HG02970 (cell line): ENCODE measurements around the gene RAB5B.
A peak's percentile ranks its signal among the peaks of the same experiment; 100 is the strongest.

Experiments
- ATAC-seq: cut with Tn5 transposase; IDR thresholded peaks from one replicate; pipeline ENCODE4 v1.9.1; 2021; ENCODE audit warnings: mild to moderate bottlenecking, moderate library complexity, moderate number of reproducible peaks; ENCODE audit not compliant: unreplicated experiment, low FRiP score

RAB5B gene, protein sequence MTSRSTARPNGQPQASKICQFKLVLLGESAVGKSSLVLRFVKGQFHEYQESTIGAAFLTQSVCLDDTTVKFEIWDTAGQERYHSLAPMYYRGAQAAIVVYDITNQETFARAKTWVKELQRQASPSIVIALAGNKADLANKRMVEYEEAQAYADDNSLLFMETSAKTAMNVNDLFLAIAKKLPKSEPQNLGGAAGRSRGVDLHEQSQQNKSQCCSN

DNA sequence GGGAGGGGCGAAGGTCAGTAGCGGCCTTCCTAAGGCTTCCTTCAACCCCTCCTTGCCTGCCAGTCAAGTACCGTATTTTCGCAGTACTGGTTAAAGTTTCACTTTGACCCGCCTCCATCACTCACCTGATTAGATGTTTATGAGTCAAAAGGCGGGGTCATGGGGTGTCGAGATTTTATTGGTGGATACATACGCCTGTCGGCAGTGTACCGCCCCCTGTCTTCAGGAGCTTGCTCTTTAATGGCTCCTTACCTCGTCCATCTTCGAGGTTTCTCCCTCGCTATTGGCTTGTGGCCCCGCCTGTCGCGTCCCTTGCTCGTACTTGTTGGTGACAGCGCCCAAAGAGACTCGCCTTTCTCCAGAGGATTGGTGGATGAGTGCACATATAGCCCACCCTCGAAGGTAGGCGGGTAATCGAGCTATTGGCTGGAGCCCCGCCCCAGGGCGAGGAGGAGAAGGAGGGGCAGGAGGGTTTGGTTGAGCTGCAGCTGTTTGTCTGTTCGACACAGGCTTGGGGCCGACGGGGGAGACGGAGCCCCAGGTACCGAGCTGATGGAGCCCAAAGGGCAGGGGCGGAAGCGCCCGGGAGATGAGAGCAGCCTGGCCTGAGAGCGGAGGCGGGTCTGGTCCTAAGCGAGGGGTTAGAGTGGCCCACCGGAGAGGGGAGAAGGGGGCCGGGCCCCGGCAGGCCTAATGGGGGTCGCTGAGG, at the start of gene RAB5B:
Gene RAB5B, plus strand, starts transcription at position 480 of the 709 bp plus-strand sequence. CDS start 12,883 bp downstream, outside the sequence.
- peak; percentile 92 for ATAC-seq

- ATAC-seq = no peak
Measured at GRCh38 chr12:55925371-55925770, 48.5 kb upstream of the RAB5B start.

- no peak for ATAC-seq
Measured at GRCh38 chr12:55925870-55926737, 47.8 kb upstream of the RAB5B start.

GRCh38 chr12:55926738-55927587, 46.9 kb upstream of the RAB5B start:
- peak; percentile 46 for ATAC-seq

GRCh38 chr12:55927588-55928502, 46.0 kb upstream of the RAB5B start, which contains the start of gene PYM1:
PYM1 (minus strand) TSS chr12:55927894; CDS start chr12:55927761, 133 bp downstream.
- peak; percentile 33 for ATAC-seq

GRCh38 chr12:55929306-55929791, 44.5 kb upstream of the RAB5B start:
- no peak for ATAC-seq

DNA sequence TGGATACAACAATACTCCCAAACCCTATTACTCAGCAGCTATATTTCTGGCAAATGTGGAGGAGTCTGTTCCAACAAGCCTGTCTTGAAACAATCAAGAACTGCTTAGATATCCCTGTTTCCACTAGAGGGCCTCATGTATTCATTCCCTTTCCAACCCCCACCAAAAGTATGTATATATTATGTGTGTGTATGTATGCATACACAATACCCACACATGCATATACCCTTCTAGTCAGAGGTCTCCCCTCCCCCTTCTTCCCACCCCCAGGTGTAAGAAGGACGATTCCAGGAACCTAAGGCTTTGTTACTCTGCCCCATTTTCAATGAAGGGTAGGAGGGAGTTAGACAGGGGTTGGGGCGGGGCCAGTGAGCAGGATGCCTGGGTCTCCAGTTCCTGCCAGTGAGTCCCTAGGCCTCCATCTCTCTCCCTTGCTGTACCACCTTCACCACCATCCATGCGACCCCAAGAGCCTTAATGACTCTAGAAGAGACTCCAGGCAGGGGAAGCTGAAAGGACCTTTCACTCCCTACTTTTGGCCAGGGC, 43.0 kb upstream of the RAB5B start, which contains the start of gene DGKA:
Gene DGKA, plus strand, starts transcription at position 392 of the 546 bp plus-strand sequence. CDS start 5,342 bp downstream, outside the sequence.
- ATAC-seq = no peak

GRCh38 chr12:55931317-55931779, 42.5 kb upstream of the RAB5B start:
- ATAC-seq = no peak

DNA sequence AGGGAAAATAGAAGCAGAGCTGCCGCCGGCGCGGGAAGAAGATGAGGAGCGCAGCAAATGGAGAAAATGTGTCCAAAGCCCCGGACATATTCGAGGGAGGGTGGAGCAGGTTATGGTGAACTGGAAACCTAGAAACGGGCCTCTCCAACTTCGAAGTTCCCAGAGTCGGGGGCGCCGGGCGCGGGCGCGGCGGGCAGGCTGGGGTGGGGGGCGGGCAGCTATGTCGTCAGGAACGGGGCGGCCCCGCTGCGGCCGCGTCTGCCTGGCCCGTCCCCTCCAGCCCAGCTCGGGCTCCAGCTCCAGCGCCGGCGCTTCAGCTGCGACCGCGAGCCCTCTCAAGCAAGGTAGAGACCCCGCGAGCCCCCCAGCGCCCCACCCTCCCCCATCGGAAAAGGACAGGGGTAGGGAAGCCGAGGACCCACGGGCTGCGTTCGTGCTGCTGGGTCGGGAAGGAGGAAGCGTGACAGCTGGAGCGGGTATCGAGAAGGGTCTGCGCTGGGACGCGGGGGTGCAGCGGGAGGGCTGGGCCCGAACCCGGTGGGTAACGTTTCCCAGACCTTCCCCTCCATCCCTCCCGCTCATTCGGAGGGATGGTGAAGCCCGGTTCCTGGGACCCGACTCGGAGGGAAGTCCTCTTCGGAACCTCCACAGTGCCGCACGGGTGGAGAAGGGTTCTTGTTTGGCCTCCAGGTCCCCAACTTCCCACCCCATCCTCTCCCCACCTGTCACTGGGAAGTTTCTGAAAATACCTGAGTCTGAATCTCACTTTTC, 41.9 kb upstream of the RAB5B start:
- ATAC-seq = no peak

GRCh38 chr12:55932551-55932910, 41.3 kb upstream of the RAB5B start:
- ATAC-seq = no peak

DNA sequence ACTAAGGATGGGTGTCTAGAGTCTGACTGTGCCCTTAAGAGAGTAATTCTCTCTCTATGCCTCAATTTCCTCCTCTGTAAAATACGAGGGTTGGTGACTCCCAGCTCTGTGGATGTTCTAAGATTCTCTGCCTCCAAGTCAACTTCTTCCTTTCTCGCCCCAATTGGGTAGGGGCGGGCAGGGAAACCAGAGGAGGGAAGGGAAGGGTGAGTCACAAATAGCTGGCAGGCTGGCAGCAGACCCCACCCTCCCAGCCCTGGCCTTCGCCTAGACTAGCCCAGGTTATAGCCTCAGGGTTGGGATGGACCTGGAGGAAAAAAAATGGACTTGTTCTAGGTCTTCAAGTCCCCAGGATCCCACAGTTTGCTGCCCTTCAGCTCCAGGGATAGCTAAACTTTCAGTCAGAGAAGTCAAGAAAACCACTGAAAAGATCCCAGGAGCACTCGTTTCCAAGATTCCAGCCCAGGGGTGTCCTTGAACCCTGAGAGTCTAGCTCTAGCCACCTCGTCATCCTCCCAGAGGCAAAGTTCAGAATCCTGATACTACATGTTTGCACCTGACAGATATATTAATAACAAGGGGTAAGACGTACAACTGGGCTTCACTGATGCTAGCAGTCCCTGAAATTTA, 40.6 kb upstream of the RAB5B start:
- no peak for ATAC-seq

GRCh38 chr12:55933799-55934742, 39.8 kb upstream of the RAB5B start:
- no peak for ATAC-seq

DNA sequence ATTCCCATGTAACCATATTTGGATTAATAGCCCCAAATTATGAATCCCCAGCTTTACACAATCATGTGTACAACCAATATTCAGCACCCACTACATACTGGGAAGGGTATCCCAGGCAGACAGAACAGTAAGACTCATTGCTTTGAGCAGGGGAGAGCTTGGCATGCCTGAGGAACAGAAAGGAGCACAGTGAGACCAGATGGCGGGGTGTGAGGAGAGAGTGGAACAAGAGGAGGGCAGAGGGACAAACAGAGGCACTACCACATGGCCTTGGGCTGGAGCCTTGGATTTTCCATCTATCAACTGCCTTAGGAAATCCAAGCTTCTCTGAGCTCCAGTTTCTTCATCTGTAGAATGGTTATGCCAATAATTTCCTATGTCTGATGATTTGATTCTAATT, 39.1 kb upstream of the RAB5B start:
- no peak for ATAC-seq

DNA sequence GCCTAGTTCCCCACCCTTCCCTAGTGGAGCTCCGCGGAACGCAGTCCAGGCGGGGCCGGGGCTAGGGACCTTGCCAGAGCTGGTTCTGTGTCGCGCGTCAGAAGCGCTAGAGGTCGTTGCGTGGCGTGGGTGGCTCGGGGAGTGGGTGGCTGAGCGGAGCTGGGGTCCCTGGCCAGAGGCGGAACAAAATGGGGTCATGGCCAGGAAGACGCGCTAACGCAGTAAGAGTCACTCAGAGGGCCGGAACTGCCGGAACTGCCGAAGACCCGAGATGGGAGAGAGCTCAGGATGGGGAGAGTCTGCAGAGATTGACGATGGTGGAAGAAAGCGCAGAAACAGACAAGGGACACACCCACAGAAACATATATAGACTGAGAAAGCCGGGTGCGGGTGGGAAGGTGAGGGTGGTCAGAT, 38.1 kb upstream of the RAB5B start:
- ATAC-seq = no peak

- no peak for ATAC-seq
Measured at GRCh38 chr12:55937981-55938380, 35.9 kb upstream of the RAB5B start.

DNA sequence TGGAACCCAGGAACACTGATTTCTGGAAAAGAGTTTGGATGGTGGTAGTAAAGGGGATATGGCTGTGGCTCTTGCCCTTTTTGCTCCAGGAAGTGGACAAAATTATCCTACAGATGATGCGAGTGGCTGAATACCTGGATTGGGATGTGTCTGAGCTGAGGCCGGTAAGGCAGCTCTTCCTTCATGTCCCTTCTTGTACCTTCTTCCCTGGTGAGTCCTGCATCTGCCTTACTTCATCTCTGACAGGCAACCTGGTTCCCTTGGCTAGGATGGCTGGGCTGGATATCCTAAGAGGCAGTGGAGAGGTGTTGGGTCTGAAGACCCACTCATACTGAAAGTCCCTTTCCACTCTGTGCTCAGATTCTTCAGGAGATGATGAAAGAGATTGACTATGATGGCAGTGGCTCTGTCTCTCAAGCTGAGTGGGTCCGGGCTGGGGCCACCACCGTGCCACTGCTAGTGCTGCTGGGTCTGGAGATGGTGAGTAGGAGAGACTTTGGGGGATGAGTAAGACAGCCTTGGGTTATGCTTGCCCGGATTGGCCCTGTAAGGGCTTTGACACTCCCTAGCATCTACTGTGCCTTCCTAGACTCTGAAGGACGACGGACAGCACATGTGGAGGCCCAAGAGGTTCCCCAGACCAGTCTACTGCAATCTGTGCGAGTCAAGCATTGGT, 34.9 kb upstream of the RAB5B start:
- ATAC-seq = no peak
